Measurements from ENCODE around the gene STUB1.

STUB1 gene

GRCh38 chr16:679814-680624 is at the start of gene STUB1:
TSS of gene STUB1 (plus strand) at chr16:680410. CDS start at chr16:680526, 116 bp downstream.
- DNase-seq (ENCODE audit: low read depth) = peak; percentile 72

DNA sequence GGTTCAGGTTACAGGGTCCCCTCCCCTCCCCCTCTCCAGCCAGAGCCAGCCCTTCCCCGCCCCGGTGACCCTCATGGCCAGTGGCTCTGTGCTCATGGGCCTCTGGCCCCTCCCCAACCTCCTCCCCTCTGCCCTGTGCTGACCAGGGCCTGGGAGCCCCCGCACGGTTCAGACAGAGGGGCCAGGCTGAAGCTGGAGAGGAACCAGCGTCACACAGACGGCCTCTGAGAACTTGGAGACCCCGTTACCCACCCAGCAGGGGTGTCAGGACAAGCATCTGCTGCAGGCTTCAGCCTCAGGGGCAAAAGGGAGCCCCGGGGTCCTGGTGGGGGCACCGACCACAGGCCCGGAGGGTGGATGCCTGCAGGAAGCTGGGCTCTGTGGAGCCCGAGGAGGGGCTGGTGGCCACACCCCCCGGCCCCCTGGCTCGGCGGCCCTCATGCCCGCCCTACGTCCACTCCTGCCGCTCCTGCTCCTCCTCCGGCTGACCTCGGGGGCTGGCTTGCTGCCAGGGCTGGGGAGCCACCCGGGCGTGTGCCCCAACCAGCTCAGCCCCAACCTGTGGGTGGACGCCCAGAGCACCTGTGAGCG is 49.3 kb upstream of the STUB1 start, which contains the start of gene WFIKKN1:
WFIKKN1 (plus strand) TSS at position 171 of the 591 bp plus-strand sequence; CDS start at position 440, 269 bp downstream.
- no peak for DNase-seq (ENCODE audit: low read depth)

DNA sequence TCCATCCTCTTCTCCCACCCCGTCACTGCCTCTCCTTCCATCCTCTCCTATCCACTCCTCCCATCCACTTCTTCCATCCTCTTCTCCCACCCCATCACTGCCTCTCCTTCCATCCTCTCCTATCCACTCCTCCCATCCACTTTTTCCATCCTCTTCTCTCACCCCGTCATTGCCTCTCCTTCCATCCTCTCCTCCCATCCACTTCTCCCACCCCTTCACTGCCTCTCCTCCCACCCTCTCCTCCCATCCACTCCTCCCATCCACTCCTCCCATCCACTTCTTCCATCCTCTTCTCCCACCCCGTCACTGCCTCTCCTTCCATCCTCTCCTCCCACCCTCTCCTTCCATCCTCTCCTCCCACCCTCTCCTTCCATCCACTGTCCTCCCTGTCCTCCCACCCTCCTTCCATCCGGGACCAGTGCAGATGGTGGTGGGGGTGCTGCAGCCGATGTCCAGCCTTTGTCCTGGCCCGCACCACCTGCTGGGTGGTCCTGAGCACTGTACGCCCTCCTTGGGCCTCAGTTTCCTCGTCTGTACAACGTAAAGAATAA is 48.3 kb upstream of the STUB1 start:
- no peak for DNase-seq (ENCODE audit: low read depth)

GRCh38 chr16:632486-633335 is 47.5 kb upstream of the STUB1 start:
- no peak for DNase-seq (ENCODE audit: low read depth)

DNA sequence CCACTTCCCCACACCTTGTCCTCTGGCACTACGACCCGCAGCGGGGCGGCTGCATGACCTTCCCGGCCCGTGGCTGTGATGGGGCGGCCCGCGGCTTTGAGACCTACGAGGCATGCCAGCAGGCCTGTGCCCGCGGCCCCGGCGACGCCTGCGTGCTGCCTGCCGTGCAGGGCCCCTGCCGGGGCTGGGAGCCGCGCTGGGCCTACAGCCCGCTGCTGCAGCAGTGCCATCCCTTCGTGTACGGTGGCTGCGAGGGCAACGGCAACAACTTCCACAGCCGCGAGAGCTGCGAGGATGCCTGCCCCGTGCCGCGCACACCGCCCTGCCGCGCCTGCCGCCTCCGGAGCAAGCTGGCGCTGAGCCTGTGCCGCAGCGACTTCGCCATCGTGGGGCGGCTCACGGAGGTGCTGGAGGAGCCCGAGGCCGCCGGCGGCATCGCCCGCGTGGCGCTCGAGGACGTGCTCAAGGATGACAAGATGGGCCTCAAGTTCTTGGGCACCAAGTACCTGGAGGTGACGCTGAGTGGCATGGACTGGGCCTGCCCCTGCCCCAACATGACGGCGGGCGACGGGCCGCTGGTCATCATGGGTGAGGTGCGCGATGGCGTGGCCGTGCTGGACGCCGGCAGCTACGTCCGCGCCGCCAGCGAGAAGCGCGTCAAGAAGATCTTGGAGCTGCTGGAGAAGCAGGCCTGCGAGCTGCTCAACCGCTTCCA is 46.7 kb upstream of the STUB1 start:
- no peak for DNase-seq (ENCODE audit: low read depth)

DNA sequence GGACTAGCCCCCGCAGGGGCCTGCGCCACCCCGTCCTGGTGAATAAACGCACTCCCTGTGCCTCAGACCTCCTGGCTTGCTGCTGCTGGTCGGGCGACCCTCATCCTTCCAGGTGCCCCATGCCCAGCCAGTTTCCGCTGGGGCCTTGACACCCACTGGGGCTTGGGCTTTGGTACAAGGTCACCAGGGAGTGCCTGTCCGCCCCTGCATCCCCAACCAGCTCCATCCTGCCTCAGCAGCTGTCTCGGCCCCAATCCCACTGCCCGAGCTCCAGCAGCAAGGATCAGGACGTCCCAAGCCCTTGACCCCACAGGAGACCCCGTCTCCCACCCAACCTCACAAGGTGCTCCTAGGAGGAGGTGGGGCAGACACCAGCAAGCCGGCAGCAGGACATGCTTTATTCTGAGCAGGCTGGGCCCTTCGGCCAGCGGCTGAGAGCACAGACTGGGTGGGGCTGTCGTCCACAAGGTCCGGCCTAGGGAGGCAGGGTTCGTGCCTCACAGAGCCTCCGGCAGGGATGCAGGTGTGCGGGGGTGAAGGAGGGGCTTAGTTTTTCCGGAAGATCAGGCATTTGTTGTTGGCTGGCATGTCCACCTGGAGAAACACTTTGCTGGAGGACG is 46.0 kb upstream of the STUB1 start:
- DNase-seq (ENCODE audit: low read depth) = no peak

DNA sequence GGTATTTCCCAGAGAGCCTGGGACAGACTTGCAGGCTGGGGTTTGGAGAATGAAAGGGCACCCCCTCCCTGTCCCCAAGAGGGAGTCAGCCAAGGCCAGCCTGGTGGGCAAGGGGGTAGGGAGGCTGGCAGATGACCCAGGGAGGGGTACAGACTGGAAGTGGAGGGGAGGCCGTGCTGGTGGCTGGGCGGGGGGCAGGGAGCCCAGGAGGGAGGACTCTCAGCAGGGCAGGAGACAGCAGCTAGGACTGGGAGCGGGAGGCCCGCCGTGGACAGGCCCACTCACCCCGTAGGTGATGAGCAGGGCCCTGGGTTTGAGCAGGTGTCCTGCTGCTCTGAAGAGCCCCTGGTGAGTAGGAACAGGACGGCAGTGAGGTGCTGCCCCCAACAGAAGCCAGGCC is 45.2 kb upstream of the STUB1 start:
- DNase-seq (ENCODE audit: low read depth) = no peak

GRCh38 chr16:635573-636205 is 44.5 kb upstream of the STUB1 start:
- no peak for DNase-seq (ENCODE audit: low read depth)

- DNase-seq (ENCODE audit: low read depth) = peak; percentile 89
These were observed 43.8 kb upstream of the STUB1 start, which contains the start of gene METTL26 for GRCh38 chr16:636206-637080. TSS of gene METTL26 (minus strand) at chr16:636305. CDS start at chr16:636290, 15 bp downstream.

GRCh38 chr16:637081-638018 is 42.9 kb upstream of the STUB1 start:
- peak; percentile 76 for DNase-seq (ENCODE audit: low read depth)

DNA sequence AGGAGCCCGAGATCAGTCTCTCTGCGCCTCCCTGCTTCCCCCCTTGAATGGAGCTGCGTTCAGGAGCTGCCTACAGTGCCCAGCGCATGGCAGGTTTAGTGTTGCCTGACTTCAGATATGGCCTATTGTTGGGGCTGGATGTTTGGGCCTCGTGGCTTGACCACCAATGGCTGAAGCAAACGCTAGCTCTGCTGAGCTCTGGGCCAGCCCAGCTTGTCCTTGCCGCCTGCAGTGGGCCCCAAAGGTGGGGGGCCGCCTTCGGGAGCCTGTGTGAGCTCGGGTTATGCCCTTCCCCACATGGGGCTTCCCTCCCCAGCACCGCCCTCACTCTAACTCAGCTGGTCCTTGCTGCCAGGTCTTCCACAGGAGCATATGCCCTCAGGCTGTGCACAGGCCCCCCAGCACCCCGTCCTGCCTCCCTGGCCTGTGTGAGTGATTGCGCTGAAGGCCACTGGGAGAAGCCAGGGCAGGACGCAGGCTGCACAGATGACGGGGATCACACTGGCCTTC is 42.1 kb upstream of the STUB1 start:
- no peak for DNase-seq (ENCODE audit: low read depth)

GRCh38 chr16:638836-639235 is 41.4 kb upstream of the STUB1 start:
- no peak for DNase-seq (ENCODE audit: low read depth)

DNA sequence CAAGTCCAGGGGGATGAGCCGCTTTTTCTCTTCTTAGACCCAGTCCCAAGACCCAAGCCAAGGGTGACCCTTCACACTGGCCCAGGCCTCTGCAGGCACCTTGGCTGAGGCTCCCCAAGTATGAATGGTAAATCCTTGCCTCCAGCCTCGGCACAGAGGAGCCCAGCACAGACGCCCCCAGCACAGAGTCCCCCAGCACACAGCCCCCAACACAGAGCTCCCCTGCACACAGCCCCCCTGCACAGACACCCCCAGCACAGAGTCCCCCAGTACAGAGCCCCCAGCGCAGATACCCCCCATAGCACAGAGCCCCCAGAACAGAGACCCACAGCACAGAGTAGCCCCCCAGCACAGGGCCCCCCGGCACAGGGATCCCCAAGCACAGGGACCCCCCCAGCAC is 39.6 kb upstream of the STUB1 start:
- no peak for DNase-seq (ENCODE audit: low read depth)

DNA sequence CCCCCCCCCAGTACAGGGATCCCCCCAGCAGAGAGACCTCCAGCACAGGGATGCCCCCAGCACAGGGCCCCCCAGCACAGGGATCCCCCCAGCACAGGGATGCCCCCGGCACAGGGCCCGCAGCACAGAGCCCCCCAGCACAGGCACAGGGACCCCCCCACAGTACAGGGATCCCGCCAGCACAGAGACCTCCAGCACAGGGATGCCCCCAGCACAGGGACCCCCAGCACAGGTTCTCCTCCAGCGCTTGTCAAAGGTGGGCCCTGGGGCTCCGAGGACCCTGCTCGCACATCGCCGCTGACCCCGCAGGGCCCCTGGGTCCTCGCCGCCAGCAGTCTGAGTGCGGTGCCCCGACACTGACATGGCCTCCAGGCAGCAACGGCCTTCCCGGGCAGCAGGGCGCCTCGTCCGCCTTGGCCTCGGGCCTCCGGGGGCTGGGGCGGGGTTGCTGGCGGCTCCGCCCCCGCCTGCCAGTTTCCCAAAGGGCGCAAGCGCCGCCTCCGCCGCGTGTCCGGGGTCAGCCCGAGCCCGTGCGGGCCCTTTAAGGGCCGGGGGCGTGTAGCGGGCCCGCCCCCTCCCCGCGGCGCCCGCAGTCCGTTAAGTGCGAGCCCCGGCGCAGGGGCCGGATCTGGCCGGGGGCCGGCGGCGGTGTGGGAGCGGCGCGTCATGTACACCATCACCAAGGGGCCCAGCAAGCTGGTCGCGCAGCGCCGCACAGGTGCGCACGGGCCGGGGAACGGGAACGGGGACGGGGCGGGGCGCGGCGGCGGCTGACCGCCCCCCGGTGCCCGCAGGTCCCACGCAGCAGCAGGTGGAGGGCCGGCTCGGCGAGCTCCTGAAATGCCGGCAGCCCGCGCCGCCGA is 38.7 kb upstream of the STUB1 start, which contains the start of gene MCRIP2:
MCRIP2 (plus strand) TSS at position 503 of the 863 bp plus-strand sequence; CDS start at position 667, 164 bp downstream.
- DNase-seq (ENCODE audit: low read depth) = peak; percentile 77

DNA sequence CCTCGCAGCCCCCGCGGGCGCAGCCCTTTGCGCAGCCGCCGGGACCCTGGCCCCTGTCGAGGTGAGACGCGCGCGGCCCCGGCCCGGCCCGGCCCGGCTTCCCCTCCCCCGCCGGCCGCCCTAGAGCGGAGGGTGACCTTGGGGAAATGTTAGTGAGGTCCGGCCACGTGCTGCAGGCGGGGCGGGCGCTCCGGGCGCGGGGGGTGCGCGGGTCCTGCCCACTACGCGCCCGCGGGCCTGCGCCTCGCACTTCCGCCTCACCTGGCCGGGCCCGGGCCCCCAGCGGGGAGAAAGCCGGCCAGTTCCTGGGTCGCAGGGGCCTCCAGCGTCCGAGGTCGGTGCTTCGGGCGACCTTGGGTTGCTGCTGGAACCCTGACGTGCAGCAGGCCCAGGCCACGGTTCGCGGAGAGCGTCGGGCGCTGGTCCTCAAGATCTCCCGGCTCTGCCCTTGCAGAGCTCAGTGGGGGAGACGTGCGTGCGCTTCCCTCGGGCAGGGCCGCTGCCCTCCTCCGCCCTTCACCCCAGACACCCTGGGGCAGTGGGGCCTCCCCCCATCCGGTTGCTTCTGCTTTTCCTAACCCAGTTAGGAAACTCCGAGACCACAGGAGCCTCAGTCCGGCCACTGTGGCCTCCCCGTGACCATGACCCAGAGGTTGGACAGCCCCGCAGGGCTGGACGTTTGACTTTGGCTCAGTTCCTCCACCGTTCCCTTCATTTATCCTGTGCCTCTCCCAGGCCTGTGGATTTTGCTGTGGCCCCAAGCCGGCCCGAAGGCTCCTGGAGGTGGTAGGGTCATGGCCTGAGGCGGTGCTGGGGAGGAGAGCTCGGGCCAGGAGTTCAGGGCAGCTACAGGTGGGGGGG is 37.8 kb upstream of the STUB1 start:
- DNase-seq (ENCODE audit: low read depth) = peak; percentile 36

DNA sequence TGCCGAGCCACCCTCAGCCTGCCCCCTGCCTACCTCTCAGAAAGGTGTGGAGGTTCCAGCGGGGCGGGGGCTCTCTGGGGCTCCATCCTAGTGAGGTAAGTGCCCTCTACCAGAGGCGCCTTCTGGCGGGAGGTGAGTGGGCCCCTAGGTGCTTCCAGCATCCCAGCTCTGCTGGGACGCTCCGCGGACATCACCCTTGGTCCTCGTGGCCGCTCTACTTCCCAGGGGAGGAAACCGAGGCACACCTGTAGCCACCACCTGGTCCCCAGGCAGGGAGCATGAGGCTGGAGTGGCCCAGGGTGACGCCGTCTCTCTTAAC is 37.2 kb upstream of the STUB1 start:
- DNase-seq (ENCODE audit: low read depth) = no peak

Data from amniotic epithelial cell (primary cell).